Measurements from ENCODE around the gene MARCHF6. TPM values are rescaled to one million over a fixed set of nuclear protein-coding genes. Genes with fewer than 3 reads are reported as not detected.

Gene MARCHF6, protein sequence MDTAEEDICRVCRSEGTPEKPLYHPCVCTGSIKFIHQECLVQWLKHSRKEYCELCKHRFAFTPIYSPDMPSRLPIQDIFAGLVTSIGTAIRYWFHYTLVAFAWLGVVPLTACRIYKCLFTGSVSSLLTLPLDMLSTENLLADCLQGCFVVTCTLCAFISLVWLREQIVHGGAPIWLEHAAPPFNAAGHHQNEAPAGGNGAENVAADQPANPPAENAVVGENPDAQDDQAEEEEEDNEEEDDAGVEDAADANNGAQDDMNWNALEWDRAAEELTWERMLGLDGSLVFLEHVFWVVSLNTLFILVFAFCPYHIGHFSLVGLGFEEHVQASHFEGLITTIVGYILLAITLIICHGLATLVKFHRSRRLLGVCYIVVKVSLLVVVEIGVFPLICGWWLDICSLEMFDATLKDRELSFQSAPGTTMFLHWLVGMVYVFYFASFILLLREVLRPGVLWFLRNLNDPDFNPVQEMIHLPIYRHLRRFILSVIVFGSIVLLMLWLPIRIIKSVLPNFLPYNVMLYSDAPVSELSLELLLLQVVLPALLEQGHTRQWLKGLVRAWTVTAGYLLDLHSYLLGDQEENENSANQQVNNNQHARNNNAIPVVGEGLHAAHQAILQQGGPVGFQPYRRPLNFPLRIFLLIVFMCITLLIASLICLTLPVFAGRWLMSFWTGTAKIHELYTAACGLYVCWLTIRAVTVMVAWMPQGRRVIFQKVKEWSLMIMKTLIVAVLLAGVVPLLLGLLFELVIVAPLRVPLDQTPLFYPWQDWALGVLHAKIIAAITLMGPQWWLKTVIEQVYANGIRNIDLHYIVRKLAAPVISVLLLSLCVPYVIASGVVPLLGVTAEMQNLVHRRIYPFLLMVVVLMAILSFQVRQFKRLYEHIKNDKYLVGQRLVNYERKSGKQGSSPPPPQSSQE
- polyA plus RNA-seq (2012; ENCODE audit: insufficient read length, low read depth): 36.7 TPM

DNA sequence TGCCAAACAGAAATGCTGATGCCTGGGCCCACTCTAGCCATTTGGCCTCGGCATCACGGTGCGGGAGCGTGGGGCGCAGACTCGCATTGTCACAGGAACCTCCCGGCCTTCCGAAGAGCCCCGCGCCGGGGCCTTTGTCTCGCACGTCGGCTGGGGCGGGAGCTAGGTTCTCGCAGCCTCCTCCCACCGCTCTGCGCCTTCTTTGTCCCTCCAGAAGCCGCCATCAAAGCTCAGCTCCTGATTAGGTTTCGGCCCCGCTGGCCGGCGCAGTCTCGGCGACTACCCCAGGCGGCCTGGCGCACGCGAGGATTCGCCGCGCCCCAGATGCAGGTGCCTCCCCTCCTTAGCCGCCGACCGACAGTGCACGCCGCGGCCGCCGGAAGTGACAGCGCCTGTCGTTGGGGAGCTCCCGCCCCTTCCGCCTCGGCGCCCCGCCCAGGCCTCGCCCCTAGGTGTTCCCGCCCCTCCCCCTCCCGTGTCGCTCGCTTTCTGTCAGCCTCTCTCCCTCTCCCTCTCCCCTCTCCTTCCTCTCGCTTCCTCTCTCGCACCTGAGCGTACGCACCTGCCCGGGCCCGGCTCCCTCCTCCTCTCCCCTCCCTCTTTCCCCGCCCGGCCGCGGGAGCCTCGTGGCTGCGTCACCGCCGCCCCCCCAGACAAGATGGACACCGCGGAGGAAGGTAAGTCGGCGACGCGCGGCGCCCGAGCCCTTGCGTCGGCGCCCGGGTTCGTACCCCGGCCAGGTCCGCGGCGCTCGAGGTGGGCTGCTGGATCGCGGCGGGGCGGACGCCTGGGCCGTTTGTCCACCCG is at the start of gene MARCHF6:
TSS of gene MARCHF6 (plus strand) at position 455 of the 807 bp plus-strand sequence. CDS start at position 659, 204 bp downstream.
- TF ChIP-seq TAF1 (IDR thresholded peaks at IDR 0.05; ENCODE audit: borderline replicate concordance, insufficient read depth, low read length) (peak; percentile 98), POLR2AphosphoS5 (IDR thresholded peaks at IDR 0.05; ENCODE audit: low read depth, low read length) (peak; percentile 96), SIN3A (IDR thresholded peaks at IDR 0.05; ENCODE audit: borderline replicate concordance, insufficient read depth, low read length) (0 out of 2 replicates have a peak, but pooled peaks have one; percentile 25), FOXP2 (optimal IDR thresholded peaks at IDR 0.05; ENCODE audit: borderline replicate concordance, extremely low read depth, extremely low read length, insufficient read depth) (peak; percentile 79)
- TF ChIP-seq, protein P1, sequence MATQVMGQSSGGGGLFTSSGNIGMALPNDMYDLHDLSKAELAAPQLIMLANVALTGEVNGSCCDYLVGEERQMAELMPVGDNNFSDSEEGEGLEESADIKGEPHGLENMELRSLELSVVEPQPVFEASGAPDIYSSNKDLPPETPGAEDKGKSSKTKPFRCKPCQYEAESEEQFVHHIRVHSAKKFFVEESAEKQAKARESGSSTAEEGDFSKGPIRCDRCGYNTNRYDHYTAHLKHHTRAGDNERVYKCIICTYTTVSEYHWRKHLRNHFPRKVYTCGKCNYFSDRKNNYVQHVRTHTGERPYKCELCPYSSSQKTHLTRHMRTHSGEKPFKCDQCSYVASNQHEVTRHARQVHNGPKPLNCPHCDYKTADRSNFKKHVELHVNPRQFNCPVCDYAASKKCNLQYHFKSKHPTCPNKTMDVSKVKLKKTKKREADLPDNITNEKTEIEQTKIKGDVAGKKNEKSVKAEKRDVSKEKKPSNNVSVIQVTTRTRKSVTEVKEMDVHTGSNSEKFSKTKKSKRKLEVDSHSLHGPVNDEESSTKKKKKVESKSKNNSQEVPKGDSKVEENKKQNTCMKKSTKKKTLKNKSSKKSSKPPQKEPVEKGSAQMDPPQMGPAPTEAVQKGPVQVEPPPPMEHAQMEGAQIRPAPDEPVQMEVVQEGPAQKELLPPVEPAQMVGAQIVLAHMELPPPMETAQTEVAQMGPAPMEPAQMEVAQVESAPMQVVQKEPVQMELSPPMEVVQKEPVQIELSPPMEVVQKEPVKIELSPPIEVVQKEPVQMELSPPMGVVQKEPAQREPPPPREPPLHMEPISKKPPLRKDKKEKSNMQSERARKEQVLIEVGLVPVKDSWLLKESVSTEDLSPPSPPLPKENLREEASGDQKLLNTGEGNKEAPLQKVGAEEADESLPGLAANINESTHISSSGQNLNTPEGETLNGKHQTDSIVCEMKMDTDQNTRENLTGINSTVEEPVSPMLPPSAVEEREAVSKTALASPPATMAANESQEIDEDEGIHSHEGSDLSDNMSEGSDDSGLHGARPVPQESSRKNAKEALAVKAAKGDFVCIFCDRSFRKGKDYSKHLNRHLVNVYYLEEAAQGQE (IDR thresholded peaks at IDR 0.05; ENCODE audit: insufficient read depth in 1 of 2, low read depth in 2 of 2, low read length in 2 of 2): 0 out of 4 replicates have a peak, but pooled peaks of 1 of the 2 experiments have one; percentile 23

DNA sequence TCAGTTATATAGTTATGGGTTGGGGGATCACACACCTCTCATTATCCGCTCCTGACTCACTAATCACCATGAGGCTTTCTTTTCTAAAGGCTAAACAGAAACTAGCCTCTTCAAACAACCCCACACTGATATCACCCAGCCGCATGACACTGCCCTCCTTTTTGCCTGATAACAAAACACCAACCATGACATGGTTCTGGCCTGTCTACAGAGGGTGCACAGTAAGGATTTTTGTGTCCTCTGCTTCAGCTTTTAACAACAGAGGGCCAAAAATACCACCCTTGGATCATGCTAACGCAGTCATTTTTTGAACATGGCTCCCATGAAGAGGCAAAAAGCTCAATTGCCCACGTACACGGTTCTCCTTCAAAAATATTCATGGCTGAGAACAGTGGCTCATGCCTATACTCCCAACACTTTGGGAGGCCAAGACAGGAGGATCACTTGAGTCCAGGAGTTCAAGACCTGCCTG is 49.8 kb upstream of the MARCHF6 start:
- no peak for TF ChIP-seq TAF1 (IDR thresholded peaks at IDR 0.05; ENCODE audit: borderline replicate concordance, insufficient read depth, low read length)
- TF ChIP-seq, protein P1 (IDR thresholded peaks at IDR 0.05; ENCODE audit: insufficient read depth in 1 of 2, low read depth in 2 of 2, low read length in 2 of 2): no peak
- TF ChIP-seq SIN3A (IDR thresholded peaks at IDR 0.05; ENCODE audit: borderline replicate concordance, insufficient read depth, low read length): no peak
- no peak for TF ChIP-seq POLR2AphosphoS5 (IDR thresholded peaks at IDR 0.05; ENCODE audit: low read depth, low read length)
- TF ChIP-seq FOXP2 (optimal IDR thresholded peaks at IDR 0.05; ENCODE audit: borderline replicate concordance, extremely low read depth, extremely low read length, insufficient read depth): no peak

DNA sequence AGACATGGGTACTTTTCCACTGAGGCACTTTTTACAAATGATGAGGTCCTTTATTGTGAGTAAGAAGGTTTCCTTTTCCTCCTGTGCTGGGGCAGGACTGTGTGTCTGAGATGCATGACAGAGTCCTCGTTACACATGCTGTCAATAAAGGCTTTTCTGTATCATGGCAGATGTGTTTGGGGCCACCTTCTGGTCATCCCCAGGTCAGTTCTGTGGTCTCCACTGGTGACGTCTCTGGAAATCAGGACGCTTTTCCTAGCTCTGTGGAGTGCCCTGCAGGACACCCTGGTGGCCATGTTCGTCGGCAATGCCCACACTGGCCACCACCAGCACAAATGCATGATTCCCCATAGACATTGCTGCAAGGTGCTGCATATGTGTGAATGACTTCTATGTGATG is 48.6 kb upstream of the MARCHF6 start:
- TF ChIP-seq FOXP2 (optimal IDR thresholded peaks at IDR 0.05; ENCODE audit: borderline replicate concordance, extremely low read depth, extremely low read length, insufficient read depth) (no peak), SIN3A (IDR thresholded peaks at IDR 0.05; ENCODE audit: borderline replicate concordance, insufficient read depth, low read length) (no peak), TAF1 (IDR thresholded peaks at IDR 0.05; ENCODE audit: borderline replicate concordance, insufficient read depth, low read length) (no peak), POLR2AphosphoS5 (IDR thresholded peaks at IDR 0.05; ENCODE audit: low read depth, low read length) (no peak)
- TF ChIP-seq, protein P1 (IDR thresholded peaks at IDR 0.05; ENCODE audit: insufficient read depth in 1 of 2, low read depth in 2 of 2, low read length in 2 of 2): no peak

DNA sequence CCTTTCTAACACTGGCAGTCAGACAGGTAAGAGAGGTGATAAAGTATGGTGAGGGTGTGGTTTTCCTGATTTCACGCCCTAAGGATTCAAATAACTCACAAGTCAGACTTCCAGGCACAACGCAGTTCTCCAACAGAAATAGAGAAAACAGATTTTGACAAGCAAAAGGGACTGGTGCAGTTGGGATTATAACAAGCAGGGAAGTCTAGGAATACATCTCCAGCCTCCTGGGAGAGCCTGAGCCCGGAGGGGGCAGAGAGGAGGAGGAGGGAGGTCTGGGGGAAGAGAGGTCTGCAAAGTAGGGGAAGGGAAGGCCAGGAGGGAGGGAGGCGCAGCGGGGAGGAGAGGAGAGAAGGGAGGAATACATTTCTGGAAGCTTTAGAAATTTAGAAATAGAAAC is 47.4 kb upstream of the MARCHF6 start:
- no peak for TF ChIP-seq FOXP2 (optimal IDR thresholded peaks at IDR 0.05; ENCODE audit: borderline replicate concordance, extremely low read depth, extremely low read length, insufficient read depth)
- no peak for TF ChIP-seq TAF1 (IDR thresholded peaks at IDR 0.05; ENCODE audit: borderline replicate concordance, insufficient read depth, low read length)
- no peak for TF ChIP-seq POLR2AphosphoS5 (IDR thresholded peaks at IDR 0.05; ENCODE audit: low read depth, low read length)
- no peak for TF ChIP-seq SIN3A (IDR thresholded peaks at IDR 0.05; ENCODE audit: borderline replicate concordance, insufficient read depth, low read length)
- TF ChIP-seq, protein P1 (IDR thresholded peaks at IDR 0.05; ENCODE audit: insufficient read depth in 1 of 2, low read depth in 2 of 2, low read length in 2 of 2): no peak
